Measurements from ENCODE around the gene ABLIM3.
"Not testable (repeated sequence)": the region's sequence is repeated elsewhere in the genome, so short reads cannot be mapped to it uniquely, and the experiment has no call there.

The ABLIM3 gene

DNA sequence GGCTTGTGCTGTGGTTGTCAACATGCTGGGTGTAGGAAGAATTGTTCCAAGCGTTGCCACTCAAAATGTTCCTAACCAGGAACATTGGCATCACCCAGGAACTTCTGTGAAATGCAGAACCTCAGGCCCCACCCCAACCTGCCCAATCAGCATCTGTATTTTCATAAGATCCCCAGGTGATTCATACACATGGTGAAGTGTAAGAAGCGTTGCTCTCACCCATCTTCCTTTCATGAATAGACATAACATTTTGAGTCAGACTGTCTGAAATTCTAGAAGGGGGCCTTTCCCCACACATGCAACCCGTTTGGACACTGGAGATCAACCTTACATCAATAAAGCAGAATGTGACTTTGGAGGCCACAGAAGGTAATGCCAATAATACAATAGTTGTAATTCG lies 121.0 kb downstream of the ABLIM3 start:
- no peak for DNase-seq

DNA sequence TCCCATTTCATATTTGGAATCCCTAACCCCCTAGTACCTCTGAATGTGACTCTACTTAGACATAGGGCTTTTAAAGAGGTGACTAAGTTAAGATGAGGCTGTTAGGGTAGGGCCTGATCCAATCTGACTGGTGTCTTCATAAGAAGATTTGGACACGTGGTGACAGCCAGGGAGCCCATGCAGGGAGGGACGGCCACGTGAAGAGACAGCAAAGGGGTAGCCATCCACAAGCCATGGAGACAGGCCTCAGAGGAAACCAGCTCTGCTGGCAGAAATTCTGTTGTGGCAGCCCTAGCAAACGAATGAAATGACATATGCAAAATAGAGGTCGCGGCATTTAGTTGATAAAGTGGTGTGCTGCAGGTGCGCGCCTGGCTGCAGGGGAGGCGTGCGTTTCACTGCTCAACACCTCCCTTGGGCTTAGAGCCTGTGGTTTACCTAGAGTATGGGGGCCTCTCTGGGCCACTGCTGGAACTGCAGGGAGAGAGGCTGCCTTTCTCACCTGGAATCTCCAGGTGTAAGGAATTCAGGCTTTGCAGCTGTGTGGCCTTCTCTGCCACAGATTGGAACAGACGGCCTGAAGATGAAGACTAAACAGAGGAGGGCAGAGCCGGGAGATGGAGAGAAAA lies 123.3 kb downstream of the ABLIM3 start:
- DNase-seq, result peak; percentile 52

DNA sequence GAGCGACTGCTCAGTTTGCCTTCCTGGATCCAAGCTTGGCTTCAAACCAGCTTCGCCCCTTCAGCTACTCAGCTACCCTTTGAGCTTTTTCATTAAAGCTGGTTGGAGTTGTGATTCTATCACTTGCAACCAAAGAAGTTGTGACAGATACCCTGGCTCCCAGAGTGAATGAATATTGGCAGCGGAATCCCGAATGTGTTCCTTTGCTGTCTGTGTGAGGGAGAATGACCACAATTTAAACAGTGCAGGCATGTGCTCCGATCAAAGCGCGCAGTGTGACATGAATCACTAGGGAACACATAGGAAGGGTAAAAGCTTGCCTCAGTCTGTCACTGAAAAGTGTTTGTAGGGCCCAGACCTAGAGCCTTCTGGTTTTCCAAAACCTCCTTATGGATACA lies 123.8 kb downstream of the ABLIM3 start:
- DNase-seq, result no peak

DNA sequence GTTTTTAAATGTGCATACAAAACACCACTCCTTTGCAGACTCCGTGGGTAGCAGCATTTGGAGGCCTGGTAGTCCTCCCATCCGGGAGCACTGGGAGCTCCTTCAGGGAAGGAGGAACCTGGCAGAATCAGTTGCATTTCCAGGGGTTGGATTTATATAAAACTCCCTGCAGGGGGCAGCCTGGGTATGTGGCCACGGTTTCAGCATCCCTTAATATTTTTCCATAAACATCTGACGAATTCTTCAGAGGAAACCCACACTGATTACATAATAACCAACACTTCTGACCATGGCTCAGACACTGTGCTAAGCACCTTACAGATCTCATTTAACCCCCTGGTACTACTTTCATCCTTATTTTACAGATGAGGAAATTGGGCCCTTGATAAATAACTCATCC lies 124.3 kb downstream of the ABLIM3 start:
- no peak for DNase-seq

DNA sequence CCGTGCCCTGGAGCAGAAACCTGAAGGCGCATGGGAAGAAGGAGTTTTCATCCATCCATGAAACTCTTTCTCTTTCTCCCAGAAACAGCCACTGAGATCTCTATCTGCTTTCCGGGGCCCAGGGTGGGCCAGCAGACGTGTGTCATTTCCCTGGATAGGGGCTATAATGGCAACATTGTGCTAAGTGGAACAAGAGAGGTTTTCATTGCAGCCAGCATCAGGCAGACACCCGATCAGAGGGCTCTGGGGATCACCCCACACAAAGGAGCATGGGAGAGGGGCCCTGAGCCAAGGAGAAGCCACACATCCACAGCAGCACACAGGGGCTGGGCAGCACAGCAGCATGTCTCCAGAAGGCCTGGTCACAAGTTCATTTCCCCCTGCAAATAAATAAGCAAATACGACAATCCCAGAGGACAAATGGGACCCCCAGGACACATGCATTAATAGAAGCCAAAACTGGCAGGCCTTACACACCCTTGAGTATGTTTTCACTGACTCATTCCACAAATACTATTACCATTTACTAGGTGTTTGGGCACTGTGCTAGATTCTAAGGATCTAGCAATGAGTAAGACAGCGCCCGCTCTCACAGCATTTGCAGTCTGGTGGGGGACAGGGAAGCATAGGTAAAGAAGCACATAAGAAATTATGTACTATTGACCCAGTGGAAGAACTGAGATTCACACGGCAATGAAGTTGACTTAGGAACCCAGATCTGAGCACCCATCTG lies 126.1 kb downstream of the ABLIM3 start:
- DNase-seq, result no peak

DNA sequence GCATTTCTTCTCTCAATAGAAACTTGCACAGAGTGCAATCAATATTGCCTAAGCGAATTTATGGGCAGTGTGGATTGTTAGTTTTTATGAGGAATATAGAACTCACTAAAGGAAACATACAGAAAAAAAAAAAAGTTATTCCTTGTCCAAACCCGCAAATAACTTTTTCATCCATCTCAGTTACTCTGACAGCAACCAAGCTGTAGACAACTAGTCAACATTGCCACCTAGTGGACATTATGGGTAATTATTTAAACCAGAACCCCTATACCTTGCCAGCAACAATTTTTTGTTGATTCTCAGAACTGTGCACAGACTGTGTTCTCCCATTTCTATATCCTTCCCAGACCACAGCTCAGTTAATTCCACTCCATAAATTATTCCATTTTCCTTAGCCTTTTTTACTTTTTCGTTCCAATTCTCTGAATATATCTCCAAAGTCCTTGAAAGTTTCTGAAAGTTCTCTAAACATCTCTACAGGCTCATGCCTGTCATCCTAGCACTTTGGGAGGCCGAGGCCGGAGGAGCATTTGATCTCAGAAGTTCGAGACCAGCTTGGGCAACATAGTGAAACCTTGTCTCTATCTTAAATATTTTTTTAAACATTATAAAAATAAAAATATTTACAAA lies 127.8 kb downstream of the ABLIM3 start:
- no peak for DNase-seq

DNA sequence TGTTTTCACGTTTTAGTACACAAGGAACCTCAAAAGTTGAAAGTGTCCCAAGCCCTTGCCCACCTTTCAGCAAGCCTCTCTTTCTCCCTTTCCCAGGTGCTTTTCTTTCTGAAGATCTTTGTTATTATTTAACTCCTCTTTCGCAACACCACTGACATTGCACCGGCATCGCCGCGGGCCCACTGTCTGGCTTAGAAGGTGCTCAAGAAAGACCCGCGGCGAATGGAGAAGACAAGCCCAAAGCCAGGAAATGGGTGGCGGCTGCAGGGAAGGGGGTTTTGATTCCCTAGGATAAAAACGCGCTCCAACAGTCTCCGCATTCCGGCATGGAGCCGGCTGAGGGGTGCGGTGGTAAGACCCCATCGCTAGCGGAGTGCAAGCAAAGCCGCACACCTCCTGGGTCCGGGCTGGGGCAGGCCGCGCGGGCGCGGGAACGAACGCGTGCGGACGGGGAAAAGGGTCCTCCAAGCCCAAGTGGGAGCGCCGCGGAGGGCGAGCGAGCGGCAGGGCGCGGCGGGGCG lies 130.0 kb downstream of the ABLIM3 start:
- DNase-seq, result no peak

DNA sequence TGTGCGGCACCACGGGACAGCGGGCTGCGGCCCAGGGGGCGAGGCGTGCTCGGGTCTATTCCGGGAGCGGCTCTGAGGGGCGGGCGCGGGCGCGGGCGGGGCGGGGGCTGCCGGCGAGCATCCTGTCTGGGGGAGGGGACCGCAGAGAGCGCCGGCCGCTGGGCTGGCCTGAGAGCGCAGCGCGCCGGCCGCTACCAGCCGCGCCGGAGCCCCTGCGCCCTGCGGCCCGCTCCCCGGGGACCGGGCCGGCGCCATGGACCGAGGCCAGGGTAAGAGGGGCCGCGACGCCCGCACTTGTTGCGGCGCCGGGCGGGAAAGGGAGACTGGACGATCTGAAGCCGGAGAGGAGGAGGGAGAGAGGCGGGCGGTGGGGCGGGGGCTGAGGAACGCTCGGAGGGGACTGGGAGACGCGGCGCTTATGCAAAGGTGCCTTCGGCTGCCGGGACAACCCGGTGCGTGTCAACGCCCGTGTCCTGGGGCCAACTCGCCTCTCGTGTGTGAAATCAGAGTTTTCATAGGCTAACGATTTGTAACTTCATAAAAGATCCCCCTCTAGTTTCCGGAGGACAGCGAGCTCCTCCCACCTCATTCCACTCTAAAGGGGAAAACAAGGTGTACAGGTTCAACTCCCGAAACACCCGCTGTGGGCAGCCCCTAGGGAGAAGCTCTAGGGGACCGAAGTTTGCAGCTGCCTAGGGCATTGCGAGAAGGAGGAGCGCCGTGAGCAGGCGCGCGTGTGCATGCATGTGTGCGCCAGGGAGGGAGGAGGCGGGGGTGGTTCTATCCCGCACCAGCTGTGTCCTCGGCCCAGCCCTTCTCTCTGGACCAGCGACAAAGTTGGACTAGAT lies 130.6 kb downstream of the ABLIM3 start, which contains the start of gene AFAP1L1:
TSS of gene AFAP1L1 (plus strand) at position 144 of the 848 bp plus-strand sequence. CDS start at position 254, 110 bp downstream.
- DNase-seq, result no peak

DNA sequence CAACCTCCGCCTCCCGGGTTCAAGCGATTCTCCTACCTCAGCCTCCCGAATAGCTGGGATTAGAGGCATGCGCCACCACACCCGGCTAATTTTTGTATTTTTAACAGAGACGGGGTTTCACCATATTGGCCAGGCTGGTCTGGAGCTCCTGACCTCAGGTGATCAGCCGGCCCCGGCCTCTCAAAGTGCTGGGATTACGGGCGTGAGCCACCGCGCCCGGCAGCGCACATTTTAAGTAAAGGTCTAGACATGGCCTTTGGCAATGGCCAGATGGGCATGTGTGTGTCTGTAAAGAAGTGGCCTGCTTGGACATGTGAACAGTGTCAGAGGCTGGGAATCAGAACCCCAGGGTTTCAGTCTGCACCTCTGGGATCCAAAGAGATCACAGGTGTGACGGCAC lies 131.5 kb downstream of the ABLIM3 start:
- DNase-seq, result not testable (repeated sequence)

DNA sequence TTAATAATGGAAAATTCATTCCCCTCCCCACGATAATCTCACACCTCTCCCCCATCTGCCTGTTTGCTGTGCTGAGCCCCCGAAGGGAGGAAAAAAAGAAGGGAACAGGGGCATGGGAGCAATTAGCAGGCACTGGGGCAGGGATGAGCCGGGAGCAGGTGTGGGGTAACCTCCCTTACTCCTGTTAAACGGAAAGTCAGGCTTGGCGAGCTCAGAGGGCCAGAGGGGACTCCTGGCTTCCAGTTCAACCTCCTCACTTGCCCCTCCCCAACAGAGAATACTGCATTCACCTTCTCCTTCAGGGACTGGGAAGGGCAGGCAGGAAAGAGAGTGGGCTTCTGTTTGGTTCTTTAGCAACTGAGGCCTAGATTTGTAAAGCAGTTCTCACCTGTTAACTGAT lies 131.9 kb downstream of the ABLIM3 start:
- DNase-seq, result no peak

DNA sequence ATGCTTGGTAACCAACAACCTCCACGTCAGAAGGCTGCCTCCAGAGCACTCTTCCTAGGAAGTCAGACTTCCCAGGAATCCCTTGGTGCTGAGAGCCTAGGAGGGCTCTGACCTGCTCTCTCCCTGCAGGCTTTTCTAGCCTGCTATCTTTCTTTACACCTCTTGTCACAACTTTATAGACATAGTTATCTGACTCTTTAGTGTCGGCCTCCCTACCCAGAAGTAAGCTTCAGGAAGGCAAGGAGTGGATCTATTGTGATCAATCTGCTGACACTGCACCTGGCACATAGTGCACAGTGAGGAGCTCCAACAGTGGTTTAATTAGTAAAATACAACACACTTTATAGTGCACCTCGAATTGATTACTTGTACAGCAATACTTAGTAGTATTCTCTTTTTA lies 132.7 kb downstream of the ABLIM3 start:
- DNase-seq, result no peak

DNA sequence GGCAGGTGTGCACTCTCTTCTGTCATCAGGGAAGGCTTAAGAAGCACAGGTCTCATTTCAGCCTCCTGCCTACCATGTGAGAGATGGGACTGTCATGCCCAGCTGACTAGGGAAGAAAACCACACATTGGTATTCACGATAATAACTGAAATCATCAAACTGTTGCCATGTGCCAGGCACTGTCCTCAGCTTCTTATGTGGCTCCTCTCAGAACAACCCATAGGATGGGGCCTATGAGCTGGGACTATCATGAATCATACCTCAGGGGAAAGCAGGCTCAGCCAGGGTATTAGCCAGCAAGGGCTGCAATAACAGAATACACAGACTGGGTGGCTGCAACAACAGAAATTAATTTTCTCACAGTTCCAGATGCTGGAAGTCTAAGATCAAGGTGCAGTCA lies 133.6 kb downstream of the ABLIM3 start:
- no peak for DNase-seq

DNA sequence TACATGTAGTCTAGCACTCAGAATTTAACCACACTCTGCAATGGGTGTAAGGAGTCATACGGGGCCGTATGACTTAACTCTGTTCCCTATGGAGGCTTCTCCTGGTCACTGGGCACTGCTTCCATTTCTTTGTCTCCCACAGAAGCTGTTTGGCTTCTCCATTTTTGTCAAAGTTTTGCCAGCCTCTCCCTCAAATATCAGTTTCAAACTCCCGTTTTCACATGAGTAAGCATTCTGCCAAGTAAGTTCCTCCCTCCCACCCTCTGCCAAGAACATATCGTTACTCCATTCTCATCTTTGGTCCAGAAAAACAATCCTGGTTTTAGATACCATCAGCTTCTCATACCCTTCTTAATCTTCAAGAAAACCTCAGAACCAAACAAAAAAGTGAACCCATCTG lies 136.5 kb downstream of the ABLIM3 start:
- DNase-seq, result no peak

DNA sequence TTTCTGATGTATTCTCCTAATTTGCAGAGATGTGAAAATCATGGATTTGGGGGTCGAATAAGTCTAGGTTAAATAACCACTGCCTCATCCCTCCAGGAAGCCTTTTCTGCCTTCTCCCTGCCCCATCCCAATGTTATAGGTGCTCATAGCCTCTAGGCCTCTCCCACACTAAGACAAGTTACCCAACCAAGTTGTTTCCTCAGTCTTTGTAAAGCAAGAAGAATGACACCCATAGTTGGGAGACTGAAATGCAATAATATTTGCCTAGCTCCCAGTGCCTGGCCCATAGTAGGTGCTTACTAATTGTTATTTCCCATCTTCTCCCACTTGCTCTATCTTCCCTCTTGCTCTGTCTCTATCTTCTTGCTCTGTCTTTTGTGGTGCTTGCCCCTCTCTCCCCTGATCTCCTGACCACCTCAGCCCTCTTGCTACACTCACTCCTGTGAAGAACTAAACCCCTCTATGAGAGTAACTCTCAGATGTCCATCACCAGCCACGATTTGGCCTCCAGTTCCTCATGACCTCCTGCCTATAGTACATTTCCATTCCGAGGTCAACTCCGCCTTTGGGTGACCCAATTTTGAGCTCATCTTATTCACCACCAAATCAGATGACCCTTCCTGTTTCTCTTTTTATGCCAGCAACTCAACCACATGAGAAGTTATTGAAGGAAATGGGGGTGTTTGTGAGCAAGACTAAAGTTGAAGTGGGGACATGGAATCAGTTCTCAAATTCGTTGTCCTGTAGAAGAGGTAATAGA lies 137.3 kb downstream of the ABLIM3 start:
- DNase-seq, result no peak

DNA sequence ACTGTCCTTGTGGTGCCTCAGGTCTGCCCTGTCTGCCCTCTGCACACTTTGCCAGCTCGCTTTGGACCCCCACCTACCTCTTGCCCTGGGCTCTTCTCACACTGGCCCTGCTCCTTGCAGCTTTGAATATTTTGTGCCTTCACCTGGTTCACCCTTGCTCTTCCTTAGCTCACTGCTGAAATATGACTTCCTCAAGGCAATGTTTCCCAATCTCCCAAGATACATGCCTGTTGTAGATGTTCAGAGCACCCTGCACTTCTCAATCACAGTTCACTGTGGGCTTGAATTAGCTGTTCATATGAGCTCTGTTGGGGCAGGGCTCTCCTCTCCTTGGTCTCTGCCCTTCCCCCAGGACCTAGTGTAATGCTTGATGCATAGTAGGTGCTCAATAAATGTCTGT lies 138.4 kb downstream of the ABLIM3 start:
- no peak for DNase-seq

DNA sequence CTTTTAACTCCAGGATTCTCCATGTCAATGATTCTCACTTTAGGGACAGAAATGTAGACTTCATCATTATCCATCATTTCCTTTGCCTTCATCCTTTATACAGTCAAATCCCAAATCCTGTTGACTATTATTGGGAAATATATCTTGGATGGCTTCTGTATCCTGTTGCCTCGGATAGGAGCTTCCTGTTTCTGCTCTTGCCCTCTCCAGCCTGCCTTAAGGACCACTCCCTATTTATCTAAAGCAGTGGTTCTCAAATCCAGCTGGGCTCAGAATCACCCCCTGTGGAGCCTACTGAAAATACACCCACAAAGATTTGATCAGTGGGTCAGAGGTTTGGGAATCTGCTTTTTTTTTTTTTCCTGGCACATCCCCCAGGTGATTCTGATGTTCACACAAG lies 138.8 kb downstream of the ABLIM3 start:
- no peak for DNase-seq

DNA sequence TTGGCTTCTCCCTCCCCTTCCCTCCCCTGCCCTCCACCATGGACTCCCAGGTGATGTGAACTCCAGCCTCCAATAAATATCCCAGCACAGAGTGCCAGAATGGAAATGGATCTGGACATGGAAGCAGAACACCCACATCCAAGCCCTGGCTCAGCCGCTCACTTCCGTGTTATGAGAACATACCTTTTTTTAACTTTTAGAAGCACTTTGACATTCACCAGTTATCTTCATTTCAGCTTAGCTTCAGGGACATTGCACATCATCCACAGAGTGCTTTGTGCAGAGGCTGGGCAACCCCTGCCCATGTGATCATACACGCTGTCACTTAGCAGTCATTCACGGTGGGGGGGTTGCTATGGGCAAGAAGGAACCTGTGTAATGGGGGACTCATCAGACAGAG lies 139.5 kb downstream of the ABLIM3 start:
- no peak for DNase-seq

DNA sequence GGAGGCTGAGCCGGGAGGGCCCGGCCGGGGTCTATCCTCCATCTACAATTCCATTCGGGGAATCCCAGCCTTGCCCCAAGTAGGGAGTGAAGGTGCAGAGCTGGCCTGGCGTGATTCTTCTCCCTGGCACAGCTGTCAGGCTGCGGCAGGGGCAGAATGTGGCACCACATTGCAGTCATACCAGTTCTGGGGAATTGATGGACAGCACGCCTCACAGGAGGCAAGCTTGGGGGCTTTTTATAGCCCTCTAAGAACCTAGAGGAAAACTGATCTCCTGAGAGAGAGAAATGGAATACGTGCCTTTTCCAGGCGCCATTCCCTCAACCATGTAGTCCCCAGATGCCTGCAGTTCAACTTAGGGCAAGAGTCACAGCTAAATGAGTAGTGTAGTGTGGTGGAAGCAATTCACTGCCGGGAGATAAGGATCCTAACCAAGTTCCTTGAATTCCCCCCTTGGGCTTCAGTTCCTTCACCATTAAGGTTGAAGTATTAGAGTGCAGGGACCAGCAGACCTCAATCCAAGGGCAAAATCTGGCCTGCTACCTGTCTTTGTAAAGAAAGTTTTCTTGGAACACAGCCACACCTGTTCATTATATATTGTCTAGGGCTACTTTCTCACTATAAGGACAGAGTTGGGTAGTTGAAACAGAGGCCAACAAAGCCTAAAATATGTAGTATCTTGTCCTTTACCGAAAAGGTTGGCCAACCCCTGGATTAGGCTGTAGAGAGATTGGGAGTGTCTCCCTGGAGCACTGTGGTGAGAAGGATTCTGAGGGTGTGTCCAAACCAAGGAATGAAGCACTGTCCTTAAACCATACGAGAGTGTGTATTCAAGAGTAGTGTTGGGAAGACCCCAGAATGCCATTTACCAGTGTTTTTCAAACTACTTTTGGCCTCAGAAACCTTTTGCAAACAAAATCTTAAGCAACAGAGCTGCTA lies 141.0 kb downstream of the ABLIM3 start:
- DNase-seq, result no peak

DNA sequence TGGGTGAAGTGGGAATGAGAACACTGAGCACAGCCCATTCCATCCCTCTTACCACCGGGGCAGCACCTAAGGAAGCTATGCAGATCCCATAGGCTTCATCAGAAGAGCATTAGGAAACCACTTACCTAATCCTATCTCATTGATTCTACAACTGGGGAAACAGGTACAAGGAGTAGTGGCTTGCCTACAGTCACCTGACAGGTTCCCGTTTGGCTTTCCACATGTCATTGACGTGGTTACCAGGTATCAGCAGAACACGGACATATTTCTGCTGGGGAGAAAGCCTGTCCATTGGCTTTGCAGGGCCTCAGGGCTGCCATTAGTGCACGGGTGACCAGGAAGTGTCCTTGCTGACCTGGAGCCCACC lies 141.7 kb downstream of the ABLIM3 start:
- DNase-seq, result no peak

DNA sequence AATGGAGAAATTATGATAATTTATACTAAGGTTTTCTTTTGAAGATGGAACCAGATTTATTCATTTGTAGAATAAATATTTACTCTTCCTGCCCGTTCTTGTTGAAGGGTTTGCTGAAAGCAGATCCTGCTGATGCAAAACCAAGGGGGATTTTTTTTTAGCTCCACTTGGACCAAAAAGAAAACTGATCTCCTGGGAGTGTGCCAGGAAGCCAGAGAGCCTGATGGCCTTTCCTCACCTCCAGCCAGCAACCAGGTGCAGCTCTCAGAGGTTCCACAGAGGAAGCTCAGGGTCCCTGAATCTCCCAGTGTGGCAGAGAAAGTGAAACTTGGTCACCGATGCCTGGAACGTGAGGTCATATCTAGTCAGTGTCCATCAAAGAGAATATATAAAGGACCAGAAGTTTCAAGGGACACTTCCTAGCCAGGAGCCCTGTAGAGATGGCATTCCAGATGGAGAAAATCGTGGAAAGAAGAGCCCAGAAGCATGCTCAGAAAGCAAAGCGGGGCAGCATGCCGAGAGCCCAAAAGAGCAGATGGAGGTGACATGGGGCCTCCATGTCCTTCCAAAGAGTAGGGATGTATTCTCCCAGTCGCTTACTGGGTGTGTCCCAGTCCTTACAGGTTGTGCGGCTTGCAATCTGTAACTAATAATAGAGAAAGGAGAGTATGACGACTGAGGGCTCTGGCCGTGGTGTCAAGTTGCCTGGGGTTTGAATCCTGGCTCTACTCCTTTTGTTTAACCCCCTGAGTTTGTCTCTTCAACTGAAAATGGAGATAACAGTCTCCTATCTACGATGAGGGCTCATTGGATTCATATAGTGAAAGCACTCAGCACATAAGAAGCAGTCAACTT lies 142.6 kb downstream of the ABLIM3 start:
- DNase-seq, result no peak

Data from T-helper 9 cell (primary cell).